SKM-1 (cell line): ENCODE results near the gene SRCIN1.

ENCODE experiments used
- DNase-seq: peaks from one replicate; lab custom pipeline; 2025; ENCODE audit not compliant: unreplicated experiment; lab: John Stamatoyannopoulos, UW

Gene SRCIN1

GRCh38 chr17:38584350-38584925, 21.3 kb downstream of the SRCIN1 start:
- peak; percentile 39 for DNase-seq

- DNase-seq = no peak
Observed at GRCh38 chr17:38583828-38584349, 21.9 kb downstream of the SRCIN1 start.

GRCh38 chr17:38583176-38583575, 22.6 kb downstream of the SRCIN1 start:
- no peak for DNase-seq

GRCh38 chr17:38582069-38582468, 23.7 kb downstream of the SRCIN1 start:
- no peak for DNase-seq

GRCh38 chr17:38579934-38580333, 25.8 kb downstream of the SRCIN1 start:
- DNase-seq = no peak

- no peak for DNase-seq
Observed at GRCh38 chr17:38579083-38579480, 26.7 kb downstream of the SRCIN1 start.

- DNase-seq = no peak
Observed at GRCh38 chr17:38578229-38579082, 27.3 kb downstream of the SRCIN1 start.

DNA sequence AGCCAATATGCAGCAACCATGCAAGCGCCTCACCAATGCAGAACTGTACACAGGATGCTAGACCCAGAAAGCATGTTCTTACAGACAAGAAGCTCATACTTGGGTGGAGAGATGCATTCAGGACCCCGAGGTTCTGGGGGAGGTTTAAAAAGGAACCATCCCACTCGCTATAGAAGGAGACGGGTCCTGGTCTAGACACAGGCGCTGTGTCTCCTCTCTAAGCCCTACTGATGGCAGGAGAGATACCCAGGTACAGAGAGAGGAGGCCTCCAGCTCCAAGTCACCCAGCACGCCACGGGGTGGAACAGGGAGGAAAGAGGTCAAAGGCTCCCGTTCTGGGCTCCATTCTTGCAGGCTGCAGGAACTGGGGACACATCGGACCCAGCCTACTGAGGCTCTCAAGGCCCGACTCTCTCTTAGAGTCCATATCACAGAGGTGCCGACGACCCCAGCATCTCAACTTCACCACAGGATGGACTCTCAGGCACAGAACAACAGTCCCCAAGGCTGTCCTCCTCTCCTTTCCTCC, 28.0 kb downstream of the SRCIN1 start:
- DNase-seq = no peak

DNA sequence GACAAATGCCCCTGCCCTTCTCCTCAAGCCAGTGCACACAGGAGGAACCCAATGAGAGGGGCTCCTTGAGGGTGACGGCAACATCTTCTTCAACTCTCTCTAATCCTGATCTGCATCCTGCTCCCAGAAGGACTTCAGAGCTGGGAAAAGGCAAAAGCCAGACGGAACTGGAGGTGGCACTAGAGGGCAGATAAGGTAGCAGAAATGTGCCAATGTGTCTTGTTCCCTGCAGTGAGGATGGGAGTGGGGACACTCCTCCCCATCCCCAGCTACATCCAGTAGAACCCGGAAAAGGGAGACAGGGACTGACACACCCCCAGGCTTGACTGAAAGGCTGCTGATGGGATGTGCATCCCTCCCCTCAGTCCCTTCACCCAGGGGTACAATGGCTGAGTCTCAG, 28.5 kb downstream of the SRCIN1 start:
- DNase-seq = no peak

DNA sequence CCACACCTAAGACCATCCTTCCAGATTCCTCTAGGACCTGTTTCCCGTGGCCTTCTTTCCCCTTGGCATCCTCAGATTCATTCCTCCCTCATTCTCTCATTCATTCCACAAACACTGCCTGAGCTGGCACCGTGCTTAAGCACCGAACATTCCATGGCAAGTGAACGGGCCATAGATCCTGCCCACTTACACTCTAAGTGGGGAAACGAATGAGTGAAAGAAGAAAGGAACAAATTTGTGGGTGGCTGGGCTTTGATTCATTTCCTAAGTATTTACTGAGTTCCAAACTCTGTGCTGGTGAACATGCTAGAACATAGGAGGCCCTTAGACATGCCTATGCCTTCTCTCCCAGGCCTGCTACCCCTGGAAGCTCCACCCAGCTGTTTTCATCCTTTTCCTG, 30.0 kb downstream of the SRCIN1 start:
- no peak for DNase-seq

- DNase-seq = no peak
Observed at GRCh38 chr17:38574712-38575111, 31.0 kb downstream of the SRCIN1 start.

DNA sequence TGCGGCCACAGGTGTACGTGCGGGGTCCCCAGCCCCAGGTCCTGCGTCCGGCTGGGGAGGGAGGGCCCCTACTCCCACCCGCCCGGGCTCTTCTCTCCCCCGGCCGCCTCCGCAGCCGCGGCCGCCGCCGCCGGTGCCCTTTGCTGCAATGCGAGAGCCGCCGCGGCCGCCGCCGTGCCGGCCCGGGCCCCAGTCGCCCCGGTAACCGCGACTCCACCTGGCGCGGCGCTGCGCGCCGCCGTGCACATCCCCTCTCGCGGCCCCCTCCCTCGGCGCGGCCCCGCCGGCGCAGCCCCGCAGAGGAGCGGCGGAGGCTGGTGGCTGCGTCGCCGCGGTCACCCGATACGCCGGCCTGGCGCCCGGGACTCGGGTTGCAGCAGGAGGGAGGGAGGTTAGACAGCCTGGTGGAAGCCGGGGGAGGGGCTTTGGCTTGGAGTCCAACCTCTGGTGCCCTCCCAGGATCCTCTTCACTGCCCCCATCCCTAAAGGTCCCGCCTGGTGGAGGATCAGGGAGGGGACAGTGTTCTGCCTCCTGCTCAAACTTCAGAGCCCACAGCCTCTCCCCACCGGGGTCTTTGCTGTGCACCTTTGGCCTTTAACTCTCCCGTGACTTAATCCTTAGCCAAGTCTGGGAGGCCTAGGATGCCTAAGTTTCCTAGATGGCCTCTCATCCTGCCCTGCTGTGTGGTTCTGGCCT, 32.9 kb downstream of the SRCIN1 start:
- no peak for DNase-seq

DNA sequence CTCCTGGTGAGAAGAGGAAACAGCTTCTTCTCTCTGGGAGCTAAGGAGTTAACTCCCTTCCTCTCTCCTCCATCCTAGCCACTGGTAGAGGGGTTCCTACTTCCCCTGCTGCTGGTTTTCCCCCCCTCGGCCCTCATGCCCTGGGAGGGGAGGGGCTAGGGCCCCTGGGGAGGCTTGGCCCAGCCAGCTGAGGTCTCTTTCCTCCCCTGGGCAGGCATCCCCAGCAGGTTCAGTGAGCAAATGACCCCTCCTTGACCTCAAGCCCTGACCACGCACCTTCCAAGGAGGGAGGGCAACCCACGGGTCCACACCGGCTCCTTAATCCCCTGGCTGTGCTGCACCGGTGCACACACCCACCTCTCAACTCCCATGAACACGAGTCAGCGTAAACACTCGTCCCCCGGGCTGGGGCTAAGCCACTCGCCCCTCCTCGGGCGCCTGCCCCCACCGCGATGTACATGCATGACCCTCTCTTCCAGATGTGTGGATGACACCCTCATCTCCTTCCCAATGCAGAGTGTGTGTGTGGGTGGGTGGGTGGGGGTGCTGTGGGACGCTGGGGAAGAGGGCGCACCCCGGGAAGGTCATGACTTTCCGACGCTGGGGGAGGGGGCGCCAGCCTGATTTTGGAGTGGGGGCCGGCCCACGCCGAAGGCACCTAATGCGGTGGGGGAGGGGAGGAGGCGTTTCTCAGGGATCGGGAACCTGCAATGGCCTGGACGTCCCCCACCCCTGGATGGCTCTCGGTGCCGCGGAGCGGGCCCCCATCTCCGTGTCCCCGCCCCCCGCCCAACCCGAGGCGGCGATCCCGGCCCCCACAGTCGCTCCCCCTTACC, 33.7 kb downstream of the SRCIN1 start:
- no peak for DNase-seq

DNA sequence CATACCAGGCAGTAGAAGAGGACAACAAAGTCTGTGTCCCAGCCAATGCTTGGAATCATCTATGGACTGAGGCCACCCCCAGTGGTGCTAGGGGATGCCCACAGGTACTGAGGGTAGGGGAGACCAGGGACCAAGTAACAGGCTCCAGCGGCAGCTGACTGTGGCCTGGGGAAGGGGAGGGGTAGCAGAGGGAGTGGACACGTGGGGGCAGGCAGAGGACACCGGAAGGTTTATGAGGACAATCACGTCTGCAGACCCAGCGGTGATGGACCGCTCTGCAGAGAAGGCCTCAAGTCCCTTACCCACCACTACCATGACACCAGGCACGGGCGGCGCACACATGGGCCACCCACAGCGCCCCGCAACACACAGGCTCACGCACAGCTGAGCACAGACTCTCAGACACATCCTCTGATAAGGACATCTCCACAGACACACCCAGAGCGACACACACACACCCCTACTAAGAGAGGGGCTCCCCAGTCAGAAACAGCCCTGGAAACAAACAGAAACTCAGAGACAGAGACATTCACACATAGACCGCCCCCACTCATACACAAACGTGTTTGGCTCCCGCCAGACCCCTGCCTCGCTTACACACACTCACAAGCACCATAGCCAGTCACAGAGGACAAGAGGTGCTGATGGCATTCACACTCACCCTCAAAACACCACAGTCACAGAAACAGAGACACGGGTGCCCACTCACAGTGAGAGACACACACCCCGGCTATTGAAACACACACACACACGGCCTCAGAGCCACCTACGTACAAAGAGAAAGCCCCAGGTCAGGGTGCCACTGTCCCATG, 35.8 kb downstream of the SRCIN1 start:
- DNase-seq = no peak

DNA sequence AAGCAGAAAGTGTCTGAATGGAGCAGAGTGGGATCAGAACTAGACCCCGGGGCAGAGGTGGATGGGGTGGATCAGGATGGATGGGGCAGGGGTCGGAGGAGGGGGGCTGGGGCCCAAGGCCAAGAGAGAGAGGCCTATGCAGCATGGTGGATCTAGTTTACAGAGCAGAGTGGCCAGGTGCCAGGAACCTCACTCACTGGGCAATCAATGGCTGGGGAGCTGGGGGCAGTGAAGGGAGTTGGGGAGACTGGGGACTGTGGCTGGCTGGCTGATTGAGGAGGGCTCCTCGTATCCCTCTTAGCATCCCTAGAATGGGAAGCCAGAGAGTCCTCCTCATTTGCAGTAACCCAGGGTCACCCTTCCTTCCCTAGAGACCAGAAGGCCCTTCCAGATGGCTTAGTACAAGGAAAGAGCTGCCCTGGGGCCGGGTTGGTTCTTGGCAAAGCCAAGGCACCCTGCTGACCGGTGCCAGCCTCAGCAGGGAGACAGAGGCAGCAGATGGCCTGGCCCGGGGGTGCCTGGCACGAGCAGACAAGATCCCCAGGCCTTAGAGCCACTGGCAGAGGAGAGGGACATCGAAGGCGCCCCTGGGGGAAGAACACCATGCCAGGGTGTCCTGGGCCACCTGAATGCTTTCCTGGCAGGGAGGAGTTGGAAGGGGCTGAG, 36.8 kb downstream of the SRCIN1 start:
- no peak for DNase-seq

GRCh38 chr17:38568274-38568673, 37.5 kb downstream of the SRCIN1 start:
- no peak for DNase-seq

- no peak for DNase-seq
Observed at GRCh38 chr17:38567350-38567749, 38.4 kb downstream of the SRCIN1 start.

GRCh38 chr17:38566666-38567031, 39.1 kb downstream of the SRCIN1 start:
- DNase-seq = no peak

GRCh38 chr17:38565853-38566665, 39.7 kb downstream of the SRCIN1 start:
- DNase-seq = no peak
